ENCODE results near the gene HEPACAM.
A peak's percentile ranks its signal among the peaks of the same experiment; 100 is the strongest.
"Not testable (repeated sequence)": the region's sequence is repeated elsewhere in the genome, so short reads cannot be mapped to it uniquely, and the experiment has no call there.

HEPACAM gene, protein sequence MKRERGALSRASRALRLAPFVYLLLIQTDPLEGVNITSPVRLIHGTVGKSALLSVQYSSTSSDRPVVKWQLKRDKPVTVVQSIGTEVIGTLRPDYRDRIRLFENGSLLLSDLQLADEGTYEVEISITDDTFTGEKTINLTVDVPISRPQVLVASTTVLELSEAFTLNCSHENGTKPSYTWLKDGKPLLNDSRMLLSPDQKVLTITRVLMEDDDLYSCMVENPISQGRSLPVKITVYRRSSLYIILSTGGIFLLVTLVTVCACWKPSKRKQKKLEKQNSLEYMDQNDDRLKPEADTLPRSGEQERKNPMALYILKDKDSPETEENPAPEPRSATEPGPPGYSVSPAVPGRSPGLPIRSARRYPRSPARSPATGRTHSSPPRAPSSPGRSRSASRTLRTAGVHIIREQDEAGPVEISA

DNA sequence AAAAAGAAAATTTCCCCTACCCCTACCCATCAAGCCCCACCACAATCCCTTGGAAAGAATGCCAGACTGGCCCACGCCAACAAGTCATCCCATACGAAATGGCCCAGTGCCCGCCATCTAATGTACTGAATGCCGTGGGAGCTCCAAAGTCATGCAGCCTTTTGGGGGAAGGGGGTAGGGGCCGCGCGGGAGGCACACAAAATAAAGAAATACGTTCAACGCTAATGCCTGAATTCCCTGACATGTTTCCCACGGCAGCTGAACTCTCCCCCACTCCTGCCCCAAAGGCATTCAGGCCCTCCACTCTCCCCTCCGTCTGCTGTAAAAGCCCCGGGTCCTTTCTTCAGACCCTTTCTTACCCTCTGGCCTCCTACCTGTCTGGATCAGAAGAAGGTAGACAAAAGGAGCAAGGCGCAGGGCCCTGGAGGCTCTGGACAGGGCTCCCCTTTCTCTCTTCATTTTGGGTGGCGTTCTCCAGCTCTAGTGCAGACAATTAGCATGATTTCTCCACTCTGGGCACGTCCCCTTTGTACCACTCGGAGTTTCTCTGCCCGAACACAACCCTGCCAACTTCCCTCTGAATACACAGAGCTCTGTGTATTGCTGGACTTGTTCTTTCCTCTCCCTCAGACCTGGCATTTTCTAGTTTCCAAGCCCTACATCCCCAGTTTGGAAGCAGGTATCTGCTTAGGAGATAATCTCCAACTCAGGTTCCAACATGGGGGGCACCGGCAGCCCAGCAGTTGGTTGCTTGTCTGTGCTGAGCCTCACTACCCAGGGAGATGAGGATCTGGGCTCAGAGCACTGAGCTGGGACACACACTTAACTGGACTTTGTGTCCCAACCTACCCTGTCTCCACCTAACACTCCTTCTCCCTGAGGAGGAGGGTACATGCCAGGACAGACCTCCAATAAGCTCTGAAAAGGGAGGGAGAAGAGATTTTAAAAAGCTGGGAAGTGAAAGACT lies at the start of gene HEPACAM:
HEPACAM (minus strand) TSS at position 500 of the 967 bp plus-strand sequence; CDS start at position 459, 41 bp downstream.
- DNase-seq: no peak

- no peak for DNase-seq
Measured at GRCh38 chr11:124984512-124984854, 48.6 kb upstream of the HEPACAM start.

DNA sequence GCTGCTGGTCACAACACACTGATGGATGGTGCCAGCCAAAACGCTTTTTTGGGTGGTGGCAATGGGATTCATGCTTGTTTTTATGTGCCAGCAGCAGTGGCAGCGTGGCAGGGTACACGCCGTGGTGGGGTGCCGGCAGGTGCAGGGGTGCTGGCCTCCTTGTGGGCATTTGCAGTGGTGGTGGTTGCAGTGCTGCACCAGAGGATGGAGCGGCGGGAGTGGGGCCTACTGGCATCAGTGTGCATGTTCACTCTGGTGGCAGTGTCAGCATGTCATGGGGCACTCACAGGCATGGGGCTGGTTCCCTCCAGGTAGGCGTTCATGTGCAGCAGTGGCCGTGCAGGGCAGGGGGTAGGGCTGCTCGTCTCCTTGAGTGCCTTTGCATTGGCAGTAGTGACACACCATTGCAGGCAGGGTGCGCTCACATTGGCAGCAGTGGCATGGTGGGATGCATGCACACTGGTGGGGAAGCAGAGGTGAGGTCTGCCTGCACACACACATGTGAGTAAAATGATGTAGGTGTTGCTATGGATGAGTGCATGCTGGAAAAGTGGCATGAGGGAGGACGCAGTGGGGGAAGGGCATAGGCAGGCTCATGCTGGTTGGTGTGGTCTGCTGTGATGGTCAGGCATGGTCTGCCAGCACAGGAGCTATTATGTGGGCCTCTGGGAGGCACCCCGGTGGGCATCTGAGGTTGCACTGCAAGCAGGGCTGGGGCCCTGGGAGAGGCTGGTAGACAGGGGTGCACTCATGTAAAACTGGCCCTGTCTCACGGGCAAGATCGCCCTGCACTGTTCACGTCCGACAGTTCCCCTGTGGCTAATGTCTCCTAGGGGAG lies 48.0 kb upstream of the HEPACAM start:
- DNase-seq: no peak

- DNase-seq: no peak
Measured at GRCh38 chr11:124982043-124982442, 46.2 kb upstream of the HEPACAM start.

- no peak for DNase-seq
Measured at GRCh38 chr11:124978316-124978715, 42.5 kb upstream of the HEPACAM start.

GRCh38 chr11:124977006-124977405 lies 41.2 kb upstream of the HEPACAM start:
- DNase-seq: no peak

GRCh38 chr11:124976531-124976930 lies 40.7 kb upstream of the HEPACAM start:
- no peak for DNase-seq

DNA sequence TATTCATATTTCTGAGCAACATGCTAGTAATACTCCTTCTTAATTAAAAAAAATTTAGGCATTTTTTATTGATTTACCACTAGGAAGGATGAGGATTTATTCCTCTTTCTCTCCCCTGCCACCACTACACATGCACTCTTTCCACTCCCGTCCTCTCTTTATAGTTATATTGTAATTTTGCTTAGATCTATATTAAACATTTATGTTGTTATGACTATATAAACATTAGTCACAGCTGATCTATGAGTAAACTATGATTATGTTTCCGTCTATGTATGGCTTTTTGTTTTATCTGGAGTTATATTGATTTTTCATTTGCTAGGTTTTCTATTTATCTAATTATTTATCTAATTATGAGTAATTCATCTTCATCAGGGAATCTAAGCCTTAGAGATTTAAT lies 36.0 kb upstream of the HEPACAM start:
- DNase-seq: no peak

GRCh38 chr11:124970925-124971324 lies 35.1 kb upstream of the HEPACAM start:
- no peak for DNase-seq

- not testable (repeated sequence) for DNase-seq
Measured at GRCh38 chr11:124968197-124968596, 32.4 kb upstream of the HEPACAM start.

- DNase-seq: peak; percentile 80
Measured at GRCh38 chr11:124961972-124962609, 26.2 kb upstream of the HEPACAM start.

DNA sequence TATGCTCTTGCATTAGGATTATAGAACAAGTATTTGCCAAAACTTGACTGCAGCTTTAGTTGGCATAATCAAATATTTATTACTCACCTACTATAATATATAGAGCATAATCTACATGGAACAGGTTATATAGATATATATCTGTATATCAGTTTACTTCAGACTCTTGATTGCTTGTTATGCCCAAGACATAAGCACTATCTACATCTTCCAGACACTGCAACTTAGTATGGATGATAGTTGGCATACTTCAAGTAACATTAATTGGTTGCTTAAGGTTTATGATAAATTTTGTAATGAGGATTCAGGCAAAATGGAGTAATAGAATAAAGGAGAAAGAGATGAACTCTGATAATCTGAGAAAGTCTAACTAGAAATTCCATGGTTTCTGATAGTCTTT lies 19.2 kb upstream of the HEPACAM start:
- no peak for DNase-seq

DNA sequence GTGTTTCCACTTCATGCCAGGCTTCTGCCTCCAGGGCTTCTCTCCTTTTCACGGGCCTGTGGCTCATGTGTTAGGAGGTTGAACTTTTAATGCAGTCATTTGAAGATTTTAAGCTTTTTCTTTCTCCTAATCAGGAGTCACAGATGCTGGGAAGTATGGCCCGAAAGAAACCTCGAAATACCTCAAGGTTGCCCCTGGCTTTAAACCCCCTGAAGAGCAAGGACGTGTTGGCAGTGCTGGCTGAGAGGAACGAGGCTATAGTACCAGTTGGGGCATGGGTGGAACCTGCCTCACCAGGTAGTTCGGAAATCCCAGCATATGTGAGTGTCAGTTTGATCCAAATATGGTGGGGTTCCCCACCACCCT lies 18.7 kb upstream of the HEPACAM start:
- no peak for DNase-seq

DNA sequence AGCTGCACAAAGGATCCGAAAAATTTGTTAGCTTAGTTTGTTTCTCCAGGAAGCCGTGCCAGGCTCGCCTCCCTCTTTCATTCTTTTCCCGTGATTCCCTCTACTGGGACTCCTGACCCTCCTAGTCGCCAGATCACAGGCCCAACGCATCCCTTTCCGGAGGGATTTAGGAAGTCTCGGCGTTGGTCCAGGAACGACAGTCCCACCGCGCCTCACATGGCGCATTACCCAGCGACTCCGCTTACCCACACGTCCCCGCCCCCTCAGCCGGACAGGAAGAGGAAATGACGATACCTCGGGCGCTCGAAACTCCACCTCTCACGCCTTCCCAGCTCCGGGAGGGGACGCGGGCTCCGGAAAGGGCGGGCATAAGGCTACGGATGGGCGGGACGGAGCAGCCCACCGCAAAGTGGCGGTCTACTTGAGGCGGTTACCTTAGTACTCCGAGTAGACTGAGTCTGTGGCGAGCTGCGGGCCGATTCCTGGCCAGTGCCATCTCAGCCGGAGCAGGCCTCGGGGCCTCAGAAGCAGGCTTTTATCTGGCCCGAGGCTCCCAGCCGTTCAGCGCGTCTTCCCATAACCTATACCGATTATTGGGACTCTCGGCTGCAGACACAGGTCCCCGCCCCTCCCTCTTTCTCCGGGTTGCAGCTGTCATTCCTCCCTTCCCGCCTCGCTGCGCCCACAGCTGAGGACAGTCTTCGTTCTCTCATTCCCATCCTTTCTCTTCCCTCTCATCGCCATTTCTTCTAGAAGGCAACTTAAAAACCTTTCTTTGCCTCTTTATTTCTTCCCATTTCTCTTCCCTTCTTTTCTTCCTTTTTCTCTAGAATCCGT lies 18.1 kb upstream of the HEPACAM start, which contains the start of gene CCDC15:
CCDC15 (plus strand) TSS at position 450 of the 837 bp plus-strand sequence. CDS start 531 bp downstream, outside the sequence.
- DNase-seq: peak; percentile 95

- no peak for DNase-seq
Measured at GRCh38 chr11:124951341-124951740, 15.5 kb upstream of the HEPACAM start.

- peak; percentile 32 for DNase-seq
Measured at GRCh38 chr11:124950601-124951330, 14.9 kb upstream of the HEPACAM start.

GRCh38 chr11:124946735-124947141 lies 10.9 kb upstream of the HEPACAM start:
- no peak for DNase-seq

DNA sequence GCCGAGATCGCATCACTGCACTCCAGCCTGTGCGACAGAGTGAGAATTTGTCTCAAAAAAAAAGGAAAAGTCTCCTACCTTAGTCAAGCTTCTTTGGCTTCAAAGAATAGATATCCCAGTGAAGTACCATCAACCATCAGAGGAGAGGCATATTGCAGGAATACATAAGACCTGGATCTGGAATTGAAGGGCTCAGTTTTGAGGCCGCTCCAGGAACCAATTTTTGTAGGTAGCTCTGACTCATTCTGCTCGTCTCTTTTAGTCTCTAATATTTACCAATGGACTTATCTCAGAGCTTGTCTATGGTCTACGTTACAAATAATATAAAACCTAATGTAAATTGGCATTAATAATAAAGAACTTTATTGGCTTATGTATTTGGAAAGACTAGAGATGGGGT lies 10.0 kb upstream of the HEPACAM start:
- no peak for DNase-seq

GRCh38 chr11:124944565-124944964 lies 8.7 kb upstream of the HEPACAM start:
- no peak for DNase-seq

DNA sequence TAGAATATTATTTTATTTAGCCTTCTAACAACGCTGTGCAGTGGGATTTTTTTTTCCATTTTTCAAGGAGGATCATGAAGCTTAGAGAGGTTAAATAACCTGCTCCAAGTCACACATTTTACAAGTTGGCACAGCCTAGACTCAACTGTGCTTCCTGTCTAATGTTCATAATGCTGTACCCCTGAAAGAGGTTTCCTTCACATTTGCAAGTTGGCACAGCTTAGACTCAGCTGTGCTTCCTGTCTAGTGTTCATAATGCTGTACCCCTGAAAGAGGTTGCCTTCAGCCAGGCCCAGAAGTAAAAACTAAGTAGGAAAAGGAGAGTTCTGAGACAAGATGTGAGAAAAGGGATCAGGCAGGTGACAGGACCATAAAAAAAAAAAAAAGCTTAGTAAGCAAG lies 7.9 kb upstream of the HEPACAM start:
- no peak for DNase-seq

DNA sequence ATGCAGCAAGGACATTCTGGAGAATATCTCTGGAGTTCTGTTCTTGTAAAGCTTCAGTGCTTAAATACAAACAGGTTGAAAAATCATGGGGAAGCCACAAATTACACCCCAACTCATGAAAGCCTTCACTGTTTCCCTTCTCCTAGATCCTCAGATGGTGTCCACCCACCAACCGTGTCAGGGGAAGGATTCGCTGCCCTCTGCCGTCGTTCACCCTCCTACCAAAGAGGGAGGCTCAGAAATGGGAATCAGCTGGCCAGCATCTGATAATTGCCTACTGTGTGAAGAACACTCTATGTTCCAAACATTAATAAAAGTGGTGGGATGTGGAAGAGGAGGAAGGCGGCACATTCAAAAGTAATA lies 7.4 kb upstream of the HEPACAM start:
- DNase-seq: no peak
